H1 (cell line): ENCODE results near the gene KRTAP5-4. TPM values are rescaled to one million over a fixed set of nuclear protein-coding genes. Genes with fewer than 3 reads are reported as not detected.

Source experiments
- CTCF ChIA-PET: fragments of 300-600 bp; sonication (Branson Sonifier 250); formaldehyde crosslinking; loops from one replicate; lab custom pipeline; 2021; ENCODE audit not compliant: partially characterized antibody; lab: Charles Lee
- POLR2A ChIA-PET: fragments of 300-600 bp; sonication (Branson Sonifier 250); formaldehyde crosslinking; loops from one replicate; lab custom pipeline; 2021; ENCODE audit warnings: inconsistent platforms; ENCODE audit not compliant: partially characterized antibody; lab: Charles Lee
- DNase-seq, 2 experiments: peaks; one replicate each; pipeline versions ENCODE4 v3.0.0 to v3.0.0-alpha.2; 2010 to 2022; ENCODE audit warnings: low spot score in 2 of 2, low read depth in 1 of 2, mixed read lengths in 1 of 2
- FAIRE-seq: peaks from 2 replicates; lab custom pipeline; 2011; peaks lifted over from hg19 to GRCh38; lab: Jason Lieb, UNC
- H2AFZ ChIP-seq: 2 replicates; pipeline ENCODE4 v1.8.1; 2012; ENCODE audit warnings: low read length, inconsistent platforms
- H2AK5ac ChIP-seq: 2 replicates; pipeline ENCODE4 v1.6.1; 2013; ENCODE audit warnings: low read depth, low read length
- H2BK120ac ChIP-seq: replicated peaks from 2 replicates; pipeline ENCODE3; 2013; ENCODE audit warnings: low read depth, low read length, inconsistent platforms
- H2BK12ac ChIP-seq: 2 replicates; pipeline ENCODE4 v1.6.1; 2013; ENCODE audit warnings: low read depth, low read length
- H2BK15ac ChIP-seq: 2 replicates; pipeline ENCODE4 v1.6.1; 2013; ENCODE audit warnings: low read length
- H2BK20ac ChIP-seq: 2 replicates; pipeline ENCODE4 v1.6.1; 2013; ENCODE audit warnings: low read length
- H2BK5ac ChIP-seq: 2 replicates; pipeline ENCODE4 v1.6.1; 2013; ENCODE audit warnings: low read depth, low read length
- H3K14ac ChIP-seq: 2 replicates; pipeline ENCODE4 v1.6.1; 2013; ENCODE audit warnings: inconsistent platforms; ENCODE audit not compliant: insufficient read length
- H3K18ac ChIP-seq: 2 replicates; pipeline ENCODE4 v1.6.1; 2013; ENCODE audit warnings: low read length; ENCODE audit errors: extremely low read depth
- H3K23ac ChIP-seq: 2 replicates; pipeline ENCODE4 v1.6.1; 2013; ENCODE audit warnings: inconsistent platforms; ENCODE audit not compliant: insufficient read length
- H3K23me2 ChIP-seq: 2 replicates; pipeline ENCODE4 v1.6.1; 2013; ENCODE audit warnings: low read depth, low read length
- H3K27ac ChIP-seq: 2 replicates; pipeline ENCODE4 v1.6.1; 2011; ENCODE audit warnings: low read depth, low read length, inconsistent platforms
- H3K27me3 ChIP-seq, 4 experiments: replicated peaks in 1 of 4; 1 replicate in 1 of 4; 2 replicates in 3 of 4; pipeline versions ENCODE4 v1.6.1 to v1.8.1; 2011 to 2013; ENCODE audit warnings: low read length in 3 of 4, mild to moderate bottlenecking in 3 of 4, inconsistent platforms in 2 of 4, mixed read lengths in 2 of 4, moderate library complexity in 1 of 4; ENCODE audit not compliant: control insufficient read depth in 3 of 4, insufficient read depth in 3 of 4; ENCODE audit errors: extremely low read depth in 1 of 4
- H3K36me3 ChIP-seq, 4 experiments: 2 replicates each; pipeline versions ENCODE4 v1.6.1 to v1.8.1; 2011 to 2013; ENCODE audit warnings: mild to moderate bottlenecking in 4 of 4, low read length in 3 of 4, moderate library complexity in 2 of 4, control low read depth in 1 of 4, inconsistent platforms in 1 of 4; ENCODE audit not compliant: insufficient read depth in 4 of 4, control insufficient read depth in 2 of 4
- H3K4ac ChIP-seq: replicated peaks from 2 replicates; pipeline ENCODE3; 2013; ENCODE audit warnings: low read length, low read depth, mixed read lengths, inconsistent platforms; ENCODE audit not compliant: insufficient read length
- H3K4me1 ChIP-seq, 4 experiments: replicated peaks in 1 of 4; 1 replicate in 1 of 4; 2 replicates in 3 of 4; pipeline versions ENCODE4 v1.6.1 to v1.8.1; 2011 to 2013; ENCODE audit warnings: low read length in 3 of 4, inconsistent platforms in 2 of 4, mixed read lengths in 1 of 4; ENCODE audit not compliant: insufficient read depth in 4 of 4, control insufficient read depth in 3 of 4
- H3K4me2 ChIP-seq, 2 experiments: 2 replicates each; pipeline versions ENCODE4 v1.6.1 to v1.8.1; 2011 to 2013; ENCODE audit warnings: low read depth in 2 of 2, low read length in 2 of 2, control low read depth in 1 of 2, inconsistent platforms in 1 of 2, mild to moderate bottlenecking in 1 of 2; ENCODE audit not compliant: insufficient read depth in 1 of 2
- H3K4me3 ChIP-seq, 4 experiments: fragments of 200-600, 300-600 bp in 1 of 4; sonication (generic), shearing (Covaris generic), sonication (Bioruptor Twin) in 1 of 4; 2 replicates each; pipeline versions ENCODE4 v1.5.1 to v1.8.1; 2011 to 2016; ENCODE audit warnings: low read length in 4 of 4, low read depth in 3 of 4, control low read depth in 2 of 4, inconsistent platforms in 2 of 4, mild to moderate bottlenecking in 2 of 4, mixed read lengths in 1 of 4, moderate library complexity in 1 of 4; ENCODE audit not compliant: insufficient read depth in 2 of 4; ENCODE audit errors: extremely low read depth in 1 of 4
- H3K56ac ChIP-seq: replicated peaks from 2 replicates; pipeline ENCODE3; 2013; ENCODE audit warnings: low read depth, mild to moderate bottlenecking, mixed read lengths, low read length, inconsistent platforms; ENCODE audit not compliant: insufficient read length
- H3K79me1 ChIP-seq: 2 replicates; pipeline ENCODE4 v1.6.1; 2013; ENCODE audit warnings: low read depth, low read length, control low read depth
- H3K79me2 ChIP-seq, 2 experiments: 2 replicates each; pipeline versions ENCODE4 v1.6.1 to v1.8.1; 2012 to 2013; ENCODE audit warnings: low read length in 2 of 2, mild to moderate bottlenecking in 2 of 2, inconsistent platforms in 1 of 2; ENCODE audit not compliant: insufficient read depth in 2 of 2, control insufficient read depth in 1 of 2
- H3K9ac ChIP-seq, 4 experiments: replicated peaks in 1 of 4; 1 replicate in 1 of 4; 2 replicates in 3 of 4; pipeline versions ENCODE4 v1.6.1 to v1.8.1; 2011 to 2013; ENCODE audit warnings: low read depth in 3 of 4, low read length in 3 of 4, control low read depth in 2 of 4, mild to moderate bottlenecking in 2 of 4, moderate library complexity in 2 of 4, inconsistent platforms in 1 of 4; ENCODE audit errors: extremely low read depth in 1 of 4
- H3K9me3 ChIP-seq, 2 experiments: 2 replicates each; pipeline versions ENCODE4 v1.6.1 to v1.8.1; 2012 to 2013; ENCODE audit warnings: mild to moderate bottlenecking in 2 of 2, moderate library complexity in 2 of 2, control low read depth in 1 of 2, inconsistent platforms in 1 of 2, low read depth in 1 of 2, low read length in 1 of 2, mixed read lengths in 1 of 2; ENCODE audit not compliant: insufficient read depth in 2 of 2
- H4K20me1 ChIP-seq, 2 experiments: replicated peaks in 1 of 2; 2 replicates each; pipeline versions ENCODE3 to v1.8.1; 2011 to 2013; ENCODE audit warnings: inconsistent platforms in 2 of 2, low read length in 2 of 2, mild to moderate bottlenecking in 1 of 2; ENCODE audit not compliant: insufficient read depth in 2 of 2, control insufficient read depth in 1 of 2
- H4K5ac ChIP-seq: 2 replicates; pipeline ENCODE4 v1.6.1; 2013; ENCODE audit warnings: low read length, low read depth, mixed read lengths, inconsistent platforms; ENCODE audit not compliant: insufficient read length
- H4K8ac ChIP-seq: 2 replicates; pipeline ENCODE4 v1.8.0; 2013; ENCODE audit warnings: mild to moderate bottlenecking, moderate library complexity, low read length, inconsistent platforms; ENCODE audit not compliant: insufficient read depth; ENCODE audit errors: extremely low read depth
- H4K91ac ChIP-seq: replicated peaks from 2 replicates; pipeline ENCODE3; 2013; ENCODE audit warnings: low read length, mixed read lengths, inconsistent platforms; ENCODE audit not compliant: insufficient read length
- RNF2 ChIP-seq: fragments of 200-900, 300-1000 bp; sonication (generic); IDR thresholded peaks from 2 replicates; pipeline ENCODE4 v1.7.1; 2016; ENCODE audit warnings: borderline replicate concordance, low read depth, mild to moderate bottlenecking, antibody characterized with exemption, low read length; ENCODE audit not compliant: poor library complexity, severe bottlenecking; ENCODE audit errors: missing control alignments
- RXRA ChIP-seq: IDR thresholded peaks from 2 replicates; pipeline ENCODE4 v1.6.1; 2011; ENCODE audit warnings: low read depth, mild to moderate bottlenecking, low read length, moderate library complexity; ENCODE audit not compliant: insufficient read depth
- WGBS, 2 experiments: shearing (Covaris generic) in 1 of 2; methylation state at CpG; one replicate each; pipeline versions ENCODE4 v1.1.6 to v1.1.7; 2013 to 2015; ENCODE audit warnings: low lambda C conversion rate in 2 of 2, mixed read lengths in 2 of 2, inconsistent platforms in 1 of 2, low coverage in 1 of 2, missing lambda C conversion rate in 1 of 2; ENCODE audit not compliant: insufficient replicate concordance in 2 of 2, insufficient coverage in 1 of 2, insufficient read length in 1 of 2; ENCODE audit errors: extremely low coverage in 1 of 2, missing lambda C conversion rate in 1 of 2; 5-methylcytosine and 5-hydroxymethylcytosine counted together
- polyA plus RNA-seq, 7 experiments: library from polyadenylated mRNA; depleted of rRNA in 3 of 7; stranded (reverse) in 5 of 7; unstranded in 2 of 7; fragments of >200 nt in 5 of 7; fragments of 200-250 nt in 2 of 7; gene quantifications; 1 replicate in 5 of 7; 2 replicates in 1 of 7; 4 replicates in 1 of 7; pipeline versions ENCODE4 v1.2.1 to v1.2.3, GENCODE V29; 2011 to 2013; ENCODE audit warnings: missing spikeins in 2 of 7, mixed read lengths in 2 of 7
- total RNA-seq: library from RNA; stranded (reverse); fragmentation: NEBNext Ultra II Directional; extraction: Animal tissue kit (Norgen Biotek cat#: 25700); gene quantifications from 2 replicates; pipeline ENCODE4 v1.2.1, GENCODE V29; 2021

Gene KRTAP5-4
- total and polyA plus RNA-seq, 2 of the 8 experiments (the other 6 are each of a cell fraction or from before 2014, with no cell fraction given) = not detected

- no peak overlapping the region for H3K4ac ChIP-seq
- no peak overlapping the region for H2BK20ac ChIP-seq
- H4K20me1 ChIP-seq = no peaks in the 10 kb centered on the region
- no peaks in the 10 kb centered on the region for H3K36me3 ChIP-seq
- H4K8ac ChIP-seq = no peak overlapping the region
- no peak overlapping the region for H3K9ac ChIP-seq
- H3K27me3 ChIP-seq = peaks cover 0 to 2% (median 0%) of the 10 kb centered on the region in 4 experiments; a peak in 1 of 7 replicates
- H3K18ac ChIP-seq = no peak overlapping the region
- no peak overlapping the region for H2BK5ac ChIP-seq
- no peak overlapping the region for H4K91ac ChIP-seq
- H2AFZ ChIP-seq = no peak overlapping the region
- H3K56ac ChIP-seq = no peak overlapping the region
- H3K4me2 ChIP-seq = no peak overlapping the region
- H2BK15ac ChIP-seq = no peak overlapping the region
- H2BK12ac ChIP-seq = no peak overlapping the region
- ChIA-PET CTCF (interaction anchor here (1.0 to 1.8 kb wide), 5 partner anchors 7 to 512 kb away, joined by 3 to 7 read pairs (median 3); no protein-coding TSS in a partner anchor), POLR2A (no interaction called here)
- no peaks in the 10 kb centered on the region for H3K79me1 ChIP-seq
- no peak overlapping the region for H3K4me3 ChIP-seq
- no peak overlapping the region for H4K5ac ChIP-seq
- no peak for FAIRE-seq
- no peak overlapping the region for H3K14ac ChIP-seq
- no peak overlapping the region for H2BK120ac ChIP-seq
- no peaks in the 10 kb centered on the region for H3K79me2 ChIP-seq
- no peak overlapping the region for H3K27ac ChIP-seq
- no peaks in the 10 kb centered on the region for H3K9me3 ChIP-seq
- TF ChIP-seq RNF2 = no peak
- TF ChIP-seq RXRA = no peak
- no peak overlapping the region for H2AK5ac ChIP-seq
- no peak overlapping the region for H3K23ac ChIP-seq
- H3K23me2 ChIP-seq = no peaks in the 10 kb centered on the region; the same call in 1 of the 2 replicates
- 84% methylated on average over 17 of the region's 20 CpGs; no CpG with 5 or more reads in 1 of the 2 experiments for WGBS, 2 experiments
- H3K4me1 ChIP-seq = no peaks in the 10 kb centered on the region; a peak in 1 of 7 replicates
- DNase-seq = no peak
Observed at GRCh38 chr11:1644601-1645356, 22.8 kb upstream of the KRTAP5-4 start.
